ENCODE measurements around the gene FAXC.

FAXC gene

GRCh38 chr6:99305021-99305554, 44.4 kb downstream of the FAXC start:
- Mint-ChIP-seq H3K36me3 (ENCODE audit: low read depth) (no peaks in the 10 kb centered on the region), H3K9me3 (no peaks in the 10 kb centered on the region), H3K27me3 (ENCODE audit: low read depth) (no peaks in the 10 kb centered on the region), H3K27ac (no peak overlapping the region), H3K4me1 (peaks cover 9% of the 10 kb centered on the region), H3K4me3 (no peak overlapping the region)
- TF ChIP-seq, protein P1, sequence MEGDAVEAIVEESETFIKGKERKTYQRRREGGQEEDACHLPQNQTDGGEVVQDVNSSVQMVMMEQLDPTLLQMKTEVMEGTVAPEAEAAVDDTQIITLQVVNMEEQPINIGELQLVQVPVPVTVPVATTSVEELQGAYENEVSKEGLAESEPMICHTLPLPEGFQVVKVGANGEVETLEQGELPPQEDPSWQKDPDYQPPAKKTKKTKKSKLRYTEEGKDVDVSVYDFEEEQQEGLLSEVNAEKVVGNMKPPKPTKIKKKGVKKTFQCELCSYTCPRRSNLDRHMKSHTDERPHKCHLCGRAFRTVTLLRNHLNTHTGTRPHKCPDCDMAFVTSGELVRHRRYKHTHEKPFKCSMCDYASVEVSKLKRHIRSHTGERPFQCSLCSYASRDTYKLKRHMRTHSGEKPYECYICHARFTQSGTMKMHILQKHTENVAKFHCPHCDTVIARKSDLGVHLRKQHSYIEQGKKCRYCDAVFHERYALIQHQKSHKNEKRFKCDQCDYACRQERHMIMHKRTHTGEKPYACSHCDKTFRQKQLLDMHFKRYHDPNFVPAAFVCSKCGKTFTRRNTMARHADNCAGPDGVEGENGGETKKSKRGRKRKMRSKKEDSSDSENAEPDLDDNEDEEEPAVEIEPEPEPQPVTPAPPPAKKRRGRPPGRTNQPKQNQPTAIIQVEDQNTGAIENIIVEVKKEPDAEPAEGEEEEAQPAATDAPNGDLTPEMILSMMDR (IDR thresholded peaks at IDR 0.05; ENCODE audit: unreplicated experiment in 3 of 3), result no peak

GRCh38 chr6:99297415-99297814, 52.1 kb downstream of the FAXC start:
- Mint-ChIP-seq H3K27me3 (ENCODE audit: low read depth) (no peaks in the 10 kb centered on the region), H3K4me3 (no peak overlapping the region), H3K4me1 (no peaks in the 10 kb centered on the region)

GRCh38 chr6:99297006-99297405, 52.5 kb downstream of the FAXC start:
- H3K27ac Mint-ChIP-seq, result no peak overlapping the region
- peaks cover 4% of the 10 kb centered on the region for H3K36me3 Mint-ChIP-seq (ENCODE audit: low read depth)
- TF ChIP-seq, protein P1 (IDR thresholded peaks at IDR 0.05; ENCODE audit: unreplicated experiment in 3 of 3), result no peak
- no peaks in the 10 kb centered on the region for H3K9me3 Mint-ChIP-seq
- H3K4me3 Mint-ChIP-seq, result no peak overlapping the region
- H3K27me3 Mint-ChIP-seq (ENCODE audit: low read depth), result no peaks in the 10 kb centered on the region
- H3K4me1 Mint-ChIP-seq, result no peaks in the 10 kb centered on the region

More at GRCh38 chr6:99297415-99297814, 52.1 kb downstream of the FAXC start:
- H3K9me3 Mint-ChIP-seq, result no peaks in the 10 kb centered on the region
- H3K36me3 Mint-ChIP-seq (ENCODE audit: low read depth), result peaks cover 4% of the 10 kb centered on the region
- no peak overlapping the region for H3K27ac Mint-ChIP-seq
- TF ChIP-seq, protein P1 (IDR thresholded peaks at IDR 0.05; ENCODE audit: unreplicated experiment in 3 of 3), result no peak

DNA sequence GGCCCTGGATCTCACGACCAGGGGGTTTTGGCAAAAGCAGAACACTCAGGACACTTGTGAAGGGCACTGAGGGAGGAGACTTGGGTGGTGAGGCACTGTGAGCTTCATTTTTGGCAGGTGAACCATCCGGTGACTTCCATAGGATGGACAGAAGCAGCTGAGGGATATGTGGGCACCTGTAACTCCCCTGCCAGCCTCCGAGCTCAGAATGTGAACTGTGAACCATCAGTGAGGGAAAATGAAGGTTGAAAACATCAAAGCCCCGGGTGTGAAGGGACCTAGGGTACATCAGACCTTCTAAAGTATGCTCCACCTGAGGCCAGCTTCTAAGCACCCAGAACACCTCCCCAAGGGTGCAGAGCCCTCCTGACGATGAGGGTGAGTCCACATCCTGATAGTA, 53.2 kb downstream of the FAXC start:
- H3K9me3 Mint-ChIP-seq, result no peaks in the 10 kb centered on the region
- H3K27ac Mint-ChIP-seq, result no peak overlapping the region
- H3K4me1 Mint-ChIP-seq, result no peaks in the 10 kb centered on the region
- H3K27me3 Mint-ChIP-seq (ENCODE audit: low read depth), result no peaks in the 10 kb centered on the region
- H3K36me3 Mint-ChIP-seq (ENCODE audit: low read depth), result peaks cover 4% of the 10 kb centered on the region
- TF ChIP-seq, protein P1 (IDR thresholded peaks at IDR 0.05; ENCODE audit: unreplicated experiment in 3 of 3), result no peak
- no peak overlapping the region for H3K4me3 Mint-ChIP-seq

- Mint-ChIP-seq H3K36me3 (ENCODE audit: low read depth) (peaks cover 4% of the 10 kb centered on the region), H3K9me3 (no peaks in the 10 kb centered on the region), H3K4me1 (no peaks in the 10 kb centered on the region), H3K27me3 (ENCODE audit: low read depth) (no peaks in the 10 kb centered on the region), H3K27ac (no peak overlapping the region), H3K4me3 (no peak overlapping the region)
- TF ChIP-seq, protein P1 (IDR thresholded peaks at IDR 0.05; ENCODE audit: unreplicated experiment in 3 of 3), result no peak
Measured at GRCh38 chr6:99295276-99295675, 54.2 kb downstream of the FAXC start.

- TF ChIP-seq, protein P1 (IDR thresholded peaks at IDR 0.05; ENCODE audit: unreplicated experiment in 3 of 3), result no peak
- Mint-ChIP-seq H3K9me3 (no peaks in the 10 kb centered on the region), H3K36me3 (ENCODE audit: low read depth) (peaks cover 4% of the 10 kb centered on the region), H3K4me3 (no peak overlapping the region), H3K4me1 (no peaks in the 10 kb centered on the region), H3K27me3 (ENCODE audit: low read depth) (no peaks in the 10 kb centered on the region), H3K27ac (no peak overlapping the region)
Measured at GRCh38 chr6:99294786-99295185, 54.7 kb downstream of the FAXC start.
